Effector memory CD8-positive, alpha-beta T cell (primary cell): Measurements from ENCODE around the gene CCM2.
A peak's percentile ranks its signal among the peaks of the same experiment; 100 is the strongest.

ENCODE experiments used
- ATAC-seq: fragments of 150-1000 bp; cut with Tn5 transposase; replicated peaks from 2 replicates; pipeline ENCODE4 v1.10.0; 2021; ENCODE audit warnings: mild to moderate bottlenecking, moderate library complexity
- DNase-seq, 3 experiments: peaks; one replicate each; pipeline ENCODE4 v3.0.0; 2021
- H3K27ac Mint-ChIP-seq, 2 donors: one replicate each; pipeline ENCODE4 v1.8.0; 2022; ENCODE audit warnings: mild to moderate bottlenecking in 2 of 2, mixed read lengths in 2 of 2, moderate library complexity in 2 of 2
- H3K27me3 Mint-ChIP-seq, 2 donors: one replicate each; pipeline ENCODE4 v1.8.0; 2022; ENCODE audit warnings: mixed read lengths in 2 of 2
- H3K36me3 Mint-ChIP-seq: one replicate; pipeline ENCODE4 v1.8.0; 2022; ENCODE audit warnings: mild to moderate bottlenecking, moderate library complexity, mixed read lengths; ENCODE audit not compliant: insufficient read depth
- H3K4me1 Mint-ChIP-seq, 2 donors: one replicate each; pipeline ENCODE4 v1.8.0; 2022; ENCODE audit warnings: low read depth in 2 of 2, mixed read lengths in 2 of 2
- H3K4me3 Mint-ChIP-seq, 2 donors: one replicate each; pipeline ENCODE4 v1.8.0; 2022; ENCODE audit warnings: mild to moderate bottlenecking in 2 of 2, mixed read lengths in 2 of 2, moderate library complexity in 2 of 2
- H3K9me3 Mint-ChIP-seq, 2 donors: one replicate each; pipeline ENCODE4 v1.8.0; 2022; ENCODE audit warnings: mixed read lengths in 2 of 2
- total RNA-seq, 9 experiments: gene quantifications; one replicate each; lab custom pipeline; 2026; lab: John Stamatoyannopoulos, UW

The CCM2 gene
- total RNA-seq = 48.5 to 198 (median 73.3) reads per million in 9 experiments

DNA sequence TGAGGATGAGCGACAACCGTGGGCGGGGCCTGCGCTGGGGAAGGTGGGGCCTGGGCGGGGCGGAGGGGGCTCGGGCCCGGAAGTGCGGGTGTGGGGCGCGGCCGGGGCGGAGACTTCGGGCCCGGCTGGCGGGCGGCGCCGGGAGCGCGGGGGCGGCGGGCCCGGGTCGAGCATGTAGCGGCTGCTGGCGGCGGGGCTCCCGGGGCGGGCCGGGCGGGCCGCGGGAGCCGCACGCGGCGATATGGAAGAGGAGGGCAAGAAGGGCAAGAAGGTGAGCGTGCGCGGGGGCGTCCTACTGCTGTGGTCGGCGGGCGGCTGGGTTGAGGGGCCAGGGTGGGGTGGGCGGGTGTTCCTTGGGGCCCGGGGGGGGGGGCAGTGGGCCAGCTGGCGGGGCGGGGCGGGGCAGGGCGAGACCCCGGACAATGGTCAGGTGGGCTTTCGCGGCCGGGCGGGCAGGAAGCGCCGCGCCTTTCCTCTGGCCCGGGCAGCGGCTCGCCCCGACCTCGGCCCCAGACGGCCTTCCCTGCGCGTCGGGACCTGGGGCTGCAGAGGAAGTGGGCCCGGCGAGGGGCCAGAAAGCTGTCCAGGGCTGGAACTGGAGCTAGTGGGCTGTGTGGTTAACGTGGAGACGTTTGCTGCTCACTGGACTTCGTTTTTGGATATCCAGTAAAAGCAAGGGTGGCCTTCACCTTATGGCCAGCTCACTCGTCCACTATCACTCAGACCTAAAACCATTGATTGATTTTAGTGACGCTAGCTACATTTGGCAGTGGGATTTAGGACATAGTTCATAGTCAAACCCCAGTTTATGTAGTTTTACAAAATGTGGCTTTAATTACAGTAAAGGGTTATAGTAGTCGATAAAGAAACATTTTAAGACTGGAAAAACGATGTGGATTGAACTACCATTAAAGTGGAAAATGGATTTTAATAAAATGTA lies at the start of gene CCM2:
TSS of gene CCM2 (plus strand) at position 109 of the 940 bp plus-strand sequence. CDS start at position 242, 133 bp downstream.
- Mint-ChIP-seq H3K27me3 (no peaks in the 10 kb centered on the region), H3K27ac (peak within 1 kb of the TSS; percentile 94 to 95), H3K4me3 (peak within 1 kb of the TSS; percentile 90 to 98), H3K9me3 (no peaks in the 10 kb centered on the region), H3K36me3 (peaks cover 8% of the 10 kb centered on the region), H3K4me1 (peaks cover 24 to 37% of the 10 kb centered on the region in 2 donors)
- DNase-seq (no peak), ATAC-seq (no peak)

DNA sequence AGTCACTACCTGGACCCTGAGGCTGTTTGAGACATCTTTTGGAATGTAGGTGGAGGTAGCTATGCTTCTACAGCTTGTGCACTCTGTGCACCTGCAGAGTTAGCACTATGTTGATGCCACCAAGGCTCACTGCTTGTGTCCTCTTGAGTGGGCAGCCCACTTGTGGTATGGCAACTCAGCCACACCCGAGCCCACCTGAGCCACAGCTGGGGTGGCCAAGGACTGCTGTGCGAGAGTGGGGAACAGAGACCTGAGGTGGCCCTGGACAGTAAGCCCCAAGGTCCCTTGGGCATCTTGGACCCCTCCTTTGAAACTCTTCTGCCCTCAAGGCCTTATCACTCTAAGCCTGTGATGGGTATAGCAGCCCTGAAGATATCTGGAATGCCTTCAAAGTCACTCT lies 46.8 kb upstream of the CCM2 start:
- no peak for ATAC-seq
- Mint-ChIP-seq H3K9me3 (no peaks in the 10 kb centered on the region), H3K27ac (no peak overlapping the region), H3K4me3 (no peak overlapping the region), H3K36me3 (peaks cover 2% of the 10 kb centered on the region), H3K4me1 (peaks cover under 1 to 5% of the 10 kb centered on the region in 2 donors), H3K27me3 (peaks cover 13 to 19% of the 10 kb centered on the region in 2 donors)
- DNase-seq = no peak

GRCh38 chr7:44955733-44956132 lies 44.3 kb upstream of the CCM2 start:
- Mint-ChIP-seq H3K27ac (no peak overlapping the region), H3K36me3 (peaks cover 7% of the 10 kb centered on the region), H3K27me3 (peaks cover 0 to 1% of the 10 kb centered on the region in 2 donors), H3K4me1 (peaks cover 22 to 23% of the 10 kb centered on the region in 2 donors), H3K9me3 (no peaks in the 10 kb centered on the region), H3K4me3 (no peak overlapping the region)
- DNase-seq (no peak), ATAC-seq (no peak)

DNA sequence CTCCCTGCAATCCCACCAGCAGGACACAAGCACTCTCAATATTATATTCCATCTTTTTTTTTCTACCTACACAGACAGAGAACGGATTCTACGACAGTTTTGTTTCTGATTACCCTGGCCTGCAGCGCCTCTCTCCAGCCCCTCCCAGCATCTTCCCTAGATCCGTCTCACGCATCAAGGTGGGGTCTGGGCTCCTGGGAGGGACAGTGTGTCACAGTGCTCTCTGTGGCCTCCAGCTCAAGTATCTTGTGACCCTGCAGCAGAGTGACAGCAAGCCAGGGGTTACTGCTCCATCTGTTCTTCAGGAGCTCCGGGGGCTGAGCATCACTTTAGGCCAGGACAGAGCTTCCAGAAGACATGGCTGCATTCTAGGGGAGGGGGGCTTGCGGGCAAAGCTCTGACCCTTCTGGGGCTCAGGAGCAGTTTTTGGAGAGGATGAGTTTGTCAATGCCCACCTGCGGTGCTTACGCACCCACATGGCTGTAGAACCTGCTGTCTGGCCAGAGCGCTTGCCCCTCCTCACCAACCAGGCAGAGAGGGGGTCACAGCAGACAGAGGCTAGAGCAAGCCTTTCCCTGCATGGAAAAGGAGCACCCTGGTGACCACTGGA lies 43.7 kb upstream of the CCM2 start:
- Mint-ChIP-seq H3K4me1 (peaks cover 22 to 23% of the 10 kb centered on the region in 2 donors), H3K4me3 (no peak overlapping the region), H3K27me3 (no peaks in the 10 kb centered on the region), H3K36me3 (peaks cover 7% of the 10 kb centered on the region), H3K9me3 (no peaks in the 10 kb centered on the region), H3K27ac (no peak overlapping the region)
- ATAC-seq (no peak), DNase-seq (no peak)

GRCh38 chr7:44958645-44959344 lies 41.2 kb upstream of the CCM2 start:
- peaks cover 25% of the 10 kb centered on the region for H3K36me3 Mint-ChIP-seq
- peak overlapping the region; percentile 97 to 98 for H3K27ac Mint-ChIP-seq
- peaks cover 22 to 23% of the 10 kb centered on the region in 2 donors for H3K4me1 Mint-ChIP-seq
- no peaks in the 10 kb centered on the region for H3K27me3 Mint-ChIP-seq
- ATAC-seq (no peak), DNase-seq (no peak)
- no peak overlapping the region for H3K4me3 Mint-ChIP-seq
- no peaks in the 10 kb centered on the region for H3K9me3 Mint-ChIP-seq

DNA sequence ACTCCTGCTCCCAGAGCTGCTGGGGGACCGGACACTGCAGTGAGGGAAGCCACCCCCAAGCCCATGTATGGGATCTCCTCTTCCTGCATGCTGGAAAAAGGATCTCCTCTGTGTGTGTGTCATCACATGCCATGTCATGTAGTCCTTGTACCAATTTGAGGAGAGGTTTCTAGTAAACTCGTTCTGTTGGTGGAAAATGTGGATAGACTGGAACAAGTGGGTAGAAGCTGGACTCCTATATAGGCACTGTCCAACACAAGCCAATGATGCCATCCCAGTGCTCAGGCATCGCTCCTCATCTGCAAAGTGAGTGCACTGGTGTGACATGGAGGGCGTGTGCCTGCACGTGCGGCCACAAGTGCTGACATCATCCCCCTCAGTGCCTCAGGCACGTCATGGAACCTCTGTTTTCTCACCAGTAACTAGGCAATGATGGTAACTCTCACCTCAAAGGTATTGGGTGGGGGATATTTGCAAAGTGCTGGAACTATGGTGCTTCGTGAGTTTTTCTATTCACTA lies 40.5 kb upstream of the CCM2 start:
- no peaks in the 10 kb centered on the region for H3K9me3 Mint-ChIP-seq
- DNase-seq (peak; percentile 41 to 54 (median 45)), ATAC-seq (peak; percentile 89)
- H3K27me3 Mint-ChIP-seq = no peaks in the 10 kb centered on the region
- H3K4me1 Mint-ChIP-seq = peaks cover 22 to 23% of the 10 kb centered on the region in 2 donors
- peak overlapping the region; percentile 97 to 98 for H3K27ac Mint-ChIP-seq
- peak overlapping the region in 1 of 2 donors; percentile 38 for H3K4me3 Mint-ChIP-seq
- peaks cover 32% of the 10 kb centered on the region for H3K36me3 Mint-ChIP-seq

DNA sequence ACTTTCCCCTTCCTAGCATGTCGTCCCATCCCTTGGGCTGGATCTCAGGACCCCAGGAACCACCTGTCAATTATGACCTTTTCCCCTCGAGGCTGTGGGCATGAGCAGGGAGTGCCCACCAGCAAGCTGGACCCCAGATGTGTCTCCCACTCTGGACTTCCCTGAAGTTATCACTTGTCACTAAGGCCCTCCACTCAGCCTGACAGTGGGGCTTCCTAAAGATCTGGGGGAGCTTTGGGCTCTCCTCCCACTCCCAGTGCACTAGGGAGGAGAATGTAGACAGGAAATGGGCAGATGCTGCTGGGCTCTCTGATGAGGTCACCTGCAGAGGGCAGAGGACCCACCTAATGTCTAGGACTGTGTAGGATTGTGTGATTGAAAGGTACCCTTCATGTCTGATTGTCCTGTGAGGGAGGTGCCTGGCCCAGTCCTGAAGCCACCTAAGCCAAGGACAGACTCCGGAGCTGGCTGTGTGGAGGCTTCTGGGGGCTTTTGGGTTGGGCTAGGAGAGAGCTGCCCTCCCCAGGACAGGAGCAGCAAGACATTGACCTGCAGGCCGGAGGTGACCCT lies 39.9 kb upstream of the CCM2 start:
- Mint-ChIP-seq H3K36me3 (peaks cover 36% of the 10 kb centered on the region), H3K27ac (peak overlapping the region; percentile 97 to 98), H3K27me3 (no peaks in the 10 kb centered on the region), H3K9me3 (no peaks in the 10 kb centered on the region), H3K4me3 (peak overlapping the region in 1 of 2 donors; percentile 38), H3K4me1 (peaks cover 22 to 23% of the 10 kb centered on the region in 2 donors)
- DNase-seq = no peak
- no peak for ATAC-seq

DNA sequence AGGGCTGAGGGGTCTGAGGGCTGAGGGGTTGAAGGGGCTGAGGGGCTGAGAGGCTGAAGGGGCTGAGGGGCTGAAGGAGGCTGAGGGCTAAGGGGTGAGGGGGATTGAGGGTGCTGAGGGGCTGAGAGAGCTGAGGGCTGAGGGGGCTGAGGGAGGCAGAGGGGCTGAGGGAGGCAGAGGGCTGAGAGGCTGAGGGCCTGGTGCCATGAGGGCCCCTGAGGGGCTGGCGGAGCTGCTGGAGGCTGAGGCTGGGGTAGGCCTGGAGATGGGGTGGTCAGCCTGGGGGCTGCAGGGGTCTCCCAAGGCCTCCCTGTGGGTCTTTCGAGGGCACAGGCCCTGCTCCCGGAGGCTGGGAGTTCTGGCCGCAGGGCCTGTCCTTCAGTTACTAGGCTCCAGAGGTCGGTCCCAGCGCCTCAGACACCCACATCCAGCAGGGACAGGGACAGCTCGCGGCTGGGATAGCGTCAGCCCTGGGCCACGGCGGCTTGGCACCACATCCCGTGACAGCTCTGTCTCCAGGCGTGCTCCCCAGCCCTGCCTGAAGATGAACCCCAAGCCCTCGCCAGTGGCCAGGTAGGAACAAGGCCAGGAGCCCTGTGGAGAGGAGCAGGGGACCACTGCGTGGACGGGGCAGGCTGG lies 38.0 kb upstream of the CCM2 start:
- Mint-ChIP-seq H3K36me3 (peaks cover 52% of the 10 kb centered on the region), H3K4me3 (no peak overlapping the region), H3K9me3 (no peaks in the 10 kb centered on the region), H3K27me3 (no peaks in the 10 kb centered on the region), H3K27ac (peak overlapping the region; percentile 44 to 68), H3K4me1 (peaks cover 22 to 23% of the 10 kb centered on the region in 2 donors)
- DNase-seq (no peak), ATAC-seq (no peak)

DNA sequence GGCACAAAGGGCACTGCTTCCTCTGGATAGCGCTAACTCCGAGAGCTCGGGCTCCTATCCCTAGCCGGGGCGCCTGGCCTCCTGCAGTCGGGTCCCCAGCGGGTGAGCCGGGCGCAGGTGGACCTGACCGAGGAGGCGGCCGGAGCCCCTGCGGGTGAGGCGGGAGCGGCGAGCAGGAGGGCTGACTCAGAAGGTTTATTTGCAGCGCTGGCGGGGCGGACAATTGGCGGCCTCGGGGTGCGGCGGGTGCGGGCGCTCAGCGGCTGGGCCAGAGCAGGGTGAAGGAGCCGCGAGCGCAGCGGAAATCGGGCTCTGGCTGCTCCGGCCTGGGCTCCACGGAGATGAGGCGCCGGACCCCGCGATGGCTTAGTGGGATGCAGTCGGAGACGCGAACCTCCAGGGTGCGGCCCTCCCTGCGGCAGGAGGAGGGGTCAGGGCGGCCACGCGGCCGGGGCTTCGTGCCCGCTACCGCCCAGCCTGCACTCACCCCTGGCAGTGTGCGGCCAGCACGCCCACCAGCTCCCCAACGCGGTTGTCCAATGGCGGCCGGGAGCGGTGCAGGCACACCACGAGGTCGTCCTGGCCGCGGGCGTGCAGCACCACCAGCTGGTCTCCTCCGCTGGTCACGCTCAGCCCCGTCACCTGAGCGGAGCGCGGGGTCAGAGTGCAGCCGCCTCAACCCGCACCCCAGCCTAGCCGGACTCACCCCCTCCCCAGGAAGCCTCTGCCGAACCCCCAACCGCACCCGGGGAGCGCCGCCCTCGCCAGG lies 37.3 kb upstream of the CCM2 start:
- Mint-ChIP-seq H3K9me3 (no peaks in the 10 kb centered on the region), H3K36me3 (peaks cover 57% of the 10 kb centered on the region), H3K4me1 (peaks cover 22 to 23% of the 10 kb centered on the region in 2 donors), H3K27me3 (no peaks in the 10 kb centered on the region), H3K4me3 (no peak overlapping the region), H3K27ac (peak overlapping the region; percentile 77 to 82)
- no peak for ATAC-seq
- no peak for DNase-seq

GRCh38 chr7:44963364-44964290 lies 36.4 kb upstream of the CCM2 start:
- no peaks in the 10 kb centered on the region for H3K9me3 Mint-ChIP-seq
- no peaks in the 10 kb centered on the region for H3K27me3 Mint-ChIP-seq
- H3K4me1 Mint-ChIP-seq = peaks cover 21% of the 10 kb centered on the region in 2 donors
- DNase-seq = no peak
- H3K27ac Mint-ChIP-seq = peak overlapping the region; percentile 82 to 84
- H3K4me3 Mint-ChIP-seq = no peak overlapping the region
- no peak for ATAC-seq
- peaks cover 67% of the 10 kb centered on the region for H3K36me3 Mint-ChIP-seq

DNA sequence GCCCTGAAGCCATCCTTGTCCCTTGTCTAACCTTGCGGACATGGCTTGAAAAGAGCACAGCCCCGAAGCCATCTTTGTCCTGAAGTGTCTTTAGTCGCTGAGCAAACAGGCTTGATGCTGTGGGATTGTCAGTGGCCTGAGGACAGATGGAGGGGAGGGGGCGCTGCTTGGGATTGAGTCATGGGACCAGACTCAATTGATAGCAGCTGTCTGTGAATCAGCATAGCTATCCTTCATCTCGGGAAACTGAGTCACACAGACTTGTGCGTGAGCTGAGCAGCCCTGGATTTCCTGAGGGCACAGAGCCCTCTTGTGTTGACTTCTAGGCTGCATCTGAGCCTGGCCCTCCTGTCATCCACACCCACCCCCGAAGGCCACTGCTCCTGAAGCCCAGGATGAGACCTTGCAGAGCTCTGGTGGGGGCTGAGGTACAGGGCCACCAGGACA lies 35.6 kb upstream of the CCM2 start:
- DNase-seq (no peak), ATAC-seq (peak; percentile 5)
- Mint-ChIP-seq H3K4me1 (peaks cover 14 to 15% of the 10 kb centered on the region in 2 donors), H3K36me3 (peaks cover 75% of the 10 kb centered on the region), H3K9me3 (no peaks in the 10 kb centered on the region), H3K27ac (peak overlapping the region; percentile 82 to 84), H3K27me3 (no peaks in the 10 kb centered on the region), H3K4me3 (no peak overlapping the region)
